ENCODE results near the gene NUCB1.

Gene NUCB1

GRCh38 chr19:48961673-48962028 lies 61.5 kb downstream of the NUCB1 start:
- H3K27ac ChIP-seq = no peak overlapping the region
- TF ChIP-seq, protein P1, sequence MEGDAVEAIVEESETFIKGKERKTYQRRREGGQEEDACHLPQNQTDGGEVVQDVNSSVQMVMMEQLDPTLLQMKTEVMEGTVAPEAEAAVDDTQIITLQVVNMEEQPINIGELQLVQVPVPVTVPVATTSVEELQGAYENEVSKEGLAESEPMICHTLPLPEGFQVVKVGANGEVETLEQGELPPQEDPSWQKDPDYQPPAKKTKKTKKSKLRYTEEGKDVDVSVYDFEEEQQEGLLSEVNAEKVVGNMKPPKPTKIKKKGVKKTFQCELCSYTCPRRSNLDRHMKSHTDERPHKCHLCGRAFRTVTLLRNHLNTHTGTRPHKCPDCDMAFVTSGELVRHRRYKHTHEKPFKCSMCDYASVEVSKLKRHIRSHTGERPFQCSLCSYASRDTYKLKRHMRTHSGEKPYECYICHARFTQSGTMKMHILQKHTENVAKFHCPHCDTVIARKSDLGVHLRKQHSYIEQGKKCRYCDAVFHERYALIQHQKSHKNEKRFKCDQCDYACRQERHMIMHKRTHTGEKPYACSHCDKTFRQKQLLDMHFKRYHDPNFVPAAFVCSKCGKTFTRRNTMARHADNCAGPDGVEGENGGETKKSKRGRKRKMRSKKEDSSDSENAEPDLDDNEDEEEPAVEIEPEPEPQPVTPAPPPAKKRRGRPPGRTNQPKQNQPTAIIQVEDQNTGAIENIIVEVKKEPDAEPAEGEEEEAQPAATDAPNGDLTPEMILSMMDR (conservative IDR thresholded peaks at IDR 0.05) = no peak

DNA sequence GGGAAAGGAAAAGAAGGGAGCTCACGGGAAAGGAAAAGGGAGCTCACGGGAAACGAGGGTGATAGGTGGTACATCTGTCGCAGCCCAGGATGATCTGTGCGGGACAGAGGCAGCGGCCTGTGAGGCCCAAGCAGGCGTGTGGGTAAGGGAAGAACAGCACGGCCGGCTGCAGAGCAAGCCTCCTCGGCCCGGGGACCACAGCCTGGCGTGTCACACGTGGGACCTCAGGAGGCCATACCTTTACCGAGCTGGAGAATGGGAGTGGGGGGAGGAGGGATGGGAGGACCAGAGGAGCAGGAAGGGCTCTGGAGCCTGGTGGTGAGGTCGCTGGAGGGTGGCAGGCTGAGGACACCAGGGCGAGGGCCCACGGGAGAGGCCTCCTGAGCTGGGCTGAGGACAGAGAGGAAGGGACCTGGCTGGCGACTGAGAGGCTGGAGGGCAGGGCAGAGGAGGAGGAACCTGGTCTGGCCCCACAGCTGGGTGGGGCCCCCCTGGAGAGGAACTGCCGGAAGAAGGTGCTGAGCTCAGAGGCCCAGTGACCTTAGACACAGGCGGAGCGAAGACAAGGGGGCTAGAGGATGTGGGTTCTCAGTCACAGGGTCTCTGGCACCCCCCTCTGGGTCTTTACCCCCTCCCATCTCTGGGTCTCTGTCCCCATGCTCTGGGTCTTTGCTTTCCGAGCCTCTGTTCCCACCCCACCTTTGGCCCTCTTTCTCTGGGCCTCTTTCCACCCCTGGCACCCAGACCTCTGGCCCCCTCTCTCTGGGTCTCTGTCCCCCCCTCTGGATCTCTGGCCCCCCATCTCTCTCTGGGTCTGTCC lies 62.1 kb downstream of the NUCB1 start:
- no peak overlapping the region for H3K27ac ChIP-seq
- TF ChIP-seq, protein P1 (conservative IDR thresholded peaks at IDR 0.05) = no peak

GRCh38 chr19:48962849-48963165 lies 62.7 kb downstream of the NUCB1 start:
- H3K27ac ChIP-seq = no peak overlapping the region

DNA sequence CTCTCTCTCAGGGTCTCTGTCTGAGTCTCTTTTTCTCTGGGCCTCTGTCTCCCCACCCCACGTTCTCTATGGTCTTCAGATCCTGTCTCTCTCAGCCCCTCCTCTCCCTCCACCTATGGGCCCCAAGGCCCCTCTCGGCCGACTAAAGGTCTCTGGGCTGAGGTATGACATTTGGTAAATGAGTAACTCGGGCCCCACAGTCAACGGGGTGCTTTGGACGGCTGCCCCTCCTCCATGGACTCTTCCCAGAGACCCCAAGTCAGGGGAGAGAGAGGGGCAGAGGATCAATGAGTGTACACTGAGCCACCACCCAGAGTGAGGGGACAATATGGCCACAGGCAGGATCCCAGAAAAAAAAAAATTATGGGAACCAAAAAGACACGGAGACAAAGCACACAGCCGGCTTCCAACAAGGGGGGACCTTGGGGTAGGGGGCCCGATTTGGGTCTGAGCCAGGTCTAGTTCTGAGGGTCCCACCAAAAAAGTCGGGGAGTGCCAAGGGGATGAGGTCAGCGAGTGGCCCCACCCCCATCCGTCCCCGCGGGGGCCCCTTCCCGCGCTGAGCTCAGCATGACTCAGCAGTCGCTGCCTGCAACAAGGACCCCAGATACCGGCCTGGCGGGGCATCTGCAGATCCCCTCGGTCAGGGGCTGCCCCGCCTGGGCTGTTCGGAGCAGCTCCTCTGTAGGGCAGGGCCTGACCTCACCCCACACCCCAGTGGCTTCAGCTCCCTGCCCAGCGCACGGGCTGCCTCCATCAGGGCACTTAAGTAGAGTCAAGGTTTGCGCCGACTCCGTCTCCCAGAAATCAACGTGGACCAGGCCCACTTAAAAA lies 63.5 kb downstream of the NUCB1 start:
- peak overlapping the region; percentile 87 for H3K27ac ChIP-seq
- TF ChIP-seq, protein P1 (conservative IDR thresholded peaks at IDR 0.05) = no peak

More at GRCh38 chr19:48962849-48963165, 62.7 kb downstream of the NUCB1 start:
- TF ChIP-seq, protein P1 (conservative IDR thresholded peaks at IDR 0.05) = no peak

DNA sequence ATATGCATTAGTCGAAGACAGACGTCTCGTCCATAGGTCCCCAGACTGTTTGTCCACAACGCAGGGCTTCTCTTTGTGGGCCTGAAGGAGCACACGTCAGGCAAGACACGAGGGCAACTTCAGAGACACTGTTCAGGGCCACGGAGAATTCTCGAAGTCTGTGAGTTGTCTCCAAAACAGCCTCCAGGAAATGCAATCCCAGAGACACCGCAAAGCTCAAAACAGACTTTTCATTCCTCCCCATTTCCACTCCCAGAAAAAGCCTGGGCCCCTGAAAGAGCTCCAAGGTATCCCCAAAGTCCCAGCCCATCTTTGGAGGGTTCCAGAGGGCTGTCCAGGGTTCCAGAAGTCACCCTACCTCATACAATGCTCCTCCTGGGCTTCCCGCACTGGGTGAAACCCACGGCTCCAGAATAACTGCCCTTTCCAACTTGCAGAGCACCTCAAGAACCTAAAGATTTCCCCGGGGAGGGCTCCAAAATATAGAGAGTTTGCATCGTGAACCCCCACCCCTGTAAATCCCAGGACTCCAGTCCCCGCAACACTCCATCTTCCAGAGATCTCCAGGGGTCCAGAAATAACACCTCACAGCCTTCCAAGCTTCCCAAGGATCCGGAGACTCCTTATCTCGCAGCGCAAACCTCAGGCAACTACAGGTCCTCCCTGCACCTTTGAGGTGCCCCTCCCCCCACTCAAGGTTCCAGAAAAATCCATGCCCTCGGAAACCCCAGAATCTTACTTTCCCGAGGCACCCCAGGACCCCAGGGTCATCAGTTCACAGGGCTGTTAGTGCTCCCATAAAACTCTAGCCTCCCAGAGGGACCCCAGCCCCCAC lies 64.3 kb downstream of the NUCB1 start:
- TF ChIP-seq, protein P1 (conservative IDR thresholded peaks at IDR 0.05) = no peak
- peak overlapping the region; percentile 87 for H3K27ac ChIP-seq

DNA sequence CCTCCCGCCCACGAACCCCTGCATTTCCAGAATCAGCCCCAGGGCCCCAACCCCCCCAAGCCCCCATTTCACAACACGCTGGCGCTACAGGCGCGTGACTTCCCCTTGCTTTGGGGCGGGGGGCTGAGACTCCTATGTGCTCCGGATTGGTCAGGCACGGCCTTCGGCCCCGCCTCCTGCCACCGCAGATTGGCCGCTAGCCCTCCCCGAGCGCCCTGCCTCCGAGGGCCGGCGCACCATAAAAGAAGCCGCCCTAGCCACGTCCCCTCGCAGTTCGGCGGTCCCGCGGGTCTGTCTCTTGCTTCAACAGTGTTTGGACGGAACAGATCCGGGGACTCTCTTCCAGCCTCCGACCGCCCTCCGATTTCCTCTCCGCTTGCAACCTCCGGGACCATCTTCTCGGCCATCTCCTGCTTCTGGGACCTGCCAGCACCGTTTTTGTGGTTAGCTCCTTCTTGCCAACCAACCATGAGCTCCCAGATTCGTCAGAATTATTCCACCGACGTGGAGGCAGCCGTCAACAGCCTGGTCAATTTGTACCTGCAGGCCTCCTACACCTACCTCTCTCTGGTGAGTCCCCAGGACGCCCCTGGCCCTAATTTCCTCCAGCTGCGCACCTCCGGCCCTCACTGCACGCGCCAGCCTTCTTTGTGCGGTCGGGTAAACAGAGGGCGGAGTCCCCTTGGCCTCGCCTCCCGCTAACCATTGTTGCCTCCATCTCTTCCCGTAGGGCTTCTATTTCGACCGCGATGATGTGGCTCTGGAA lies 65.1 kb downstream of the NUCB1 start, which contains the start of gene FTL:
Gene FTL (plus strand): TSS at position 270 of the 766 bp plus-strand sequence. CDS start 199 bp downstream, at position 469.
- H3K27ac ChIP-seq = peak within 1 kb of the TSS; percentile 87
- TF ChIP-seq, protein P1 (conservative IDR thresholded peaks at IDR 0.05) = no peak

Measured in VCaP (cell line).